HG03159 (cell line): ENCODE measurements around the gene RAP1GAP2.
"Not testable (repeated sequence)": the region's sequence is repeated elsewhere in the genome, so short reads cannot be mapped to it uniquely, and the experiment has no call there.

Experiments used
- ATAC-seq: cut with Tn5 transposase; IDR thresholded peaks from one replicate; pipeline ENCODE4 v1.9.1; 2021; ENCODE audit warnings: mild to moderate bottlenecking, moderate library complexity; ENCODE audit not compliant: unreplicated experiment

Gene RAP1GAP2

DNA sequence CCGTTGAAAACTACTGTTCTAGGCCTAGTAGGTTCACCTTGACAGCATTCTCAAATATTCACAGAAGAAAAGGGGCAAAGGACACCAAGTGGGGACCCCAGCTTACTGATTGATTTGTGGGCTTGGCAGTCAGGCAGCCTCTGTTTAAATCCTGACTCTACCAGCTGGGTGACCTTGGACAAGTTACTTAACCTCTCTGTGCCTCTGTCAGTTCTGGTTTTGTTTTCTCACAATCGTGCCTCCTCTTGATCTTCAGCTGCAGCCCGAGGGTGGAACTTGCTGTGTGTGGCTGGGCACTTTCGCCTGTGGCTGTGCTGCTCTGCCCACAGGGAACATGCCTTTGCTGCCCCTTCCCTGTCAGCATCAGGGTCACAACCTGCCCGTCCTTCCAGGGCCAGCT lies 17.8 kb downstream of the RAP1GAP2 start:
- ATAC-seq = peak; percentile 29

DNA sequence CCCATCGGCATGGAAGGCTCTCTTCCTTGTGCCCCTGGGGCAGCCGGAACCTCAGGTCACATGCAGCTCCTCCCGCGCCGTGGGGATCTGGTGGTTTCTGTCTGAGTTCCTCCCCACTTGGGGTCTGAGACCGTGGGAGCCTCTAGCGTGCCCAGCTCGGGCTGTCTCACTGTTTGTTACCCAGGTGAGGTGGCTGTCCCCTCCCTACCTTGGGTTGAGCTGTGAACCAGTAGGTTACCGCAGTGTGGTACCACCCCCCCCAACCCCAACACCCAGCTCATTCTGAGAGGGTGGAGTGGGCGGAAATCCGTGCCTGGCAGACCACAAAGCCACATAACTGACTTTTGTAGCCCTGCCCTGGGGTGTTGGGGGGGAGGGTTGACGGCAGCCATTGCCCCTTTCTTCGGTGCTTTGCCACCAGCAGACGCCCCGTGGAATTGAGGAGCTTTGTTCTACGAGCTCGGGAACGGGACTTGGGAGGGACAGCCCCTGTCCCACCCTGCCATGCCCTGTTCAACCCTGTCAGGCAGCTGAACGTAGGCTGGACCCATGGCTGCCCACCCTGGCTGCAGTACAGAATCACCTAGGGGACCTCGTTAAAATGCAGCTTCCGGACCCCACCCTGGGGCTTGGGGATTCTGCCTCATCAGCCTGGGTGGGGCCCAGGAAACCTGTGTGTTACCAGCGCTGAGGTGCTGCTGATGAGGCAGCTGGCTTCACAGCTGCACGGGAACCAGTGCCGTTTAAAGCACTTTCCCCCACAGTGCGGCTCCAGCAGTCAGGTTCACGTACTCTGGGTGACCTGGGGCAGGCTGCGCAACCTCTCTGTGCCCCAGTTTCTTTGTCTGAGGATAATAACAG lies 18.5 kb downstream of the RAP1GAP2 start:
- ATAC-seq = peak; percentile 57

DNA sequence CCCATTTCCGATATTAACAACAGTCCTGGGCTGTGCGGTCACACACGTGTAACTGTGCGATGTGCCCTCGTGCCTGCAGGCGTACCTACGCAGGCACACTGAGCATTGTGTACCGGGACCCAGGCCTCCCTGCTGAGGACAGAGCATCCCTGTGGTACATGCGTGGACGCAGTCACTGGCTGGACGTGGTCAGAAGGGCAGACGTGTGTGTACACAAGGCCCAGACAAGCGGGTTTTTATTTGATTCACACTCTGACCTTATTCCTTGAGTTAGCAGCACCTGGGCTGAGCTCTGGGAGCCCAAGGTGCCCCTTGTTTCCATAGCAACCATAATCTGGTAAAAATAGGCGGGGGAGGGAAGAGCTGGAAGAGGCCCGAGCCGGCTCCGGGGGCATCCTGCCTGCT lies 19.5 kb downstream of the RAP1GAP2 start:
- ATAC-seq = no peak

DNA sequence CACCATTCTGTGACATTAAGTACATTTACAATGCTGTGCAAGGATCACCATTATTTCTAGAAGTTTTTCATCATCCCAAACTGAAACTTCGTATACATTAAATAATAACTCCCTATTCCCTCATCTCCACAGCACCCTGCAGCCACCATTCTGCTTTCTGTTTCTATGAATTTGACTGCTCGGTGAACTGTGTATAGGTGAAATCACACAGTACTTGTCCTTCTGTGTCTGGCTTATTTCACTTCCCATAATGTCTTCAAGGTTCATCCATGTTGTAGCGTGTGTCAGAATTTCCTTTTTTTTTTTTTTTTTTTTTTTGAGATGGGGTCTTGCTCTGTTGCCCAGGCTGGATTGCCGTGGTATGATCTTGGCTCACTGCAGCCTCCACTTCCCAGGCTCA lies 20.4 kb downstream of the RAP1GAP2 start:
- ATAC-seq = no peak

DNA sequence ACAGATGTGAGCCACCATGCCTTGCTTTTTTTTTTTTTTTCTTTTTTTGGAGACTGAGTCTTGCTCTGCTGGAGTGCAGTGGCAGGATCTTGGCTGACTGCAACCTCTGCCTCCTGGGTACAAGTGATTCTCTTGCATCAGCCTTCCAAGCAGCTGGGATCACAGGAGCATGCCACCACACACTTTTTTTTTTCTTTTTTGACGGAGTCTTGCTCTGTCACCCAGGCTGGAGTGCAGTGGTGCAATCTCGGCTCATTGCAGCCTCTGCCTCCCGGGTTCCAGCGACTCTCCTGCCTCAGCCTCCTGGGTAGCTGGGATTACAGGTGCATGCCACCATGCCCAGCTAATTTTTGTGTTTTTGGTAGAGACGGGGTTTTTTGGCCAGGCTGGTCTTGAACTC lies 23.1 kb downstream of the RAP1GAP2 start:
- ATAC-seq = not testable (repeated sequence)

DNA sequence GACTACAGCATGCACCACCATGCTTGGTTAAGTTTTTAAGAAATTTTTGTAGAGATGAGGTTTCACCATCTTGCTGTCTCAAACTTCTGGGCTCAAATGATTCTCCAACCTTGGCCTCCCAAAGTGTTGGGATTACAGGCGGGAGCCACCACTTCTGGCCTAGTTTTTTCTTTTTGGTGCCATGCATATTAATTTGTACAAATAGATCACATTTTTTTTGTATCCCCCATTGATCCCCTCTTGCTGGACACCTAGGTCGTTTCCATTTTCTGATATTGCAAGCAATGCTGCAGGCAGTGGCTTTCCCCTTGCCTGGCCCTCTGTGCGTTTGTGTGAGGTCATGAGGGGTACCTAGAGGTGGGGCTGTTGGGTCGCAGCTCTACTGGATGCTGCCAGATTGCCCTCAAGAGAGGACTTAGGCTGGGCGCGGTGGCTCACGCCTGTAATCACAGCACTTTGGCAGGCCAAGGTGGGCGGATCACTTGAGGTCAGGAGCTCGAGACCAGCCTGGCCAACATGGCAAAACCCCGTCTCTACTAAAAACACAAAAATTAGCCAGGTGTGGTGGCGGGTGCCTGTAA lies 23.8 kb downstream of the RAP1GAP2 start:
- no peak for ATAC-seq

DNA sequence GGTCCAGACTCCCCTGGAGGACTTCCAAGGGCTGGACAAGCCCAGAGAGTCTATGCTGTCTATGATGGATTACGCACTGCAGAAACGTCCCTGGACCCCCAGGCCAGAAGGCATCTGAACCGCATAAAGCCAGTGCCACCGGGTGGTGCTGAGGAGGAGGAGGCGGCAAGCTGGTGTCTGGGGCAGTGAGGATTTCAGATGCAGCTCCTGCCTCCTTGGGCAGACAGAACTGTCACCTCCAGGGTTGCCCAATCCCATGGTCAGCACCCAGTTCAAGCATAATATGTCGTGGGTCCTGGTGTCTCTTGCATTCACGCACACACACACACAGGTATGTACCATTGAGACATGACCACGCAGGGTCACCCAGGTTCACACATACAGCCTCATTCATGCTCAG lies 25.6 kb downstream of the RAP1GAP2 start:
- no peak for ATAC-seq

DNA sequence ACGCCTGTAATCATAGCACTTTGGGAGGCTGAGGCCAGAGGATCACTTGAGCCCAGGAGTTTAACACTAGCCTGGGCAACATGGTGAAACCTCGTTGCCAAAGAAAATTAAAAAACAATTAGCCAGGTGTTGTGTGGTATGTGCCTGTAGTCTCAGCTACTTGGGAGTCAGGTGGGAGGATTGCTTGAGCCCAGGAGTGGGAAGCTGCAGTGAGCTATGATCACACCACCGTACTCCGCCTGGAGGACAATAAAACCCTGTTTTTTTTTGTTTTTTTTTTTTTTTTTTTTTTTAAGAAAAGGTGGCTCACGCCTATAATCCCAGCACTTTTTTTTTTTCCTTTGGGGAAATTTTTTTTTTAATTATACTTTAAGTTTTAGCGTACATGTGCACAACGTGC lies 26.1 kb downstream of the RAP1GAP2 start:
- no peak for ATAC-seq

DNA sequence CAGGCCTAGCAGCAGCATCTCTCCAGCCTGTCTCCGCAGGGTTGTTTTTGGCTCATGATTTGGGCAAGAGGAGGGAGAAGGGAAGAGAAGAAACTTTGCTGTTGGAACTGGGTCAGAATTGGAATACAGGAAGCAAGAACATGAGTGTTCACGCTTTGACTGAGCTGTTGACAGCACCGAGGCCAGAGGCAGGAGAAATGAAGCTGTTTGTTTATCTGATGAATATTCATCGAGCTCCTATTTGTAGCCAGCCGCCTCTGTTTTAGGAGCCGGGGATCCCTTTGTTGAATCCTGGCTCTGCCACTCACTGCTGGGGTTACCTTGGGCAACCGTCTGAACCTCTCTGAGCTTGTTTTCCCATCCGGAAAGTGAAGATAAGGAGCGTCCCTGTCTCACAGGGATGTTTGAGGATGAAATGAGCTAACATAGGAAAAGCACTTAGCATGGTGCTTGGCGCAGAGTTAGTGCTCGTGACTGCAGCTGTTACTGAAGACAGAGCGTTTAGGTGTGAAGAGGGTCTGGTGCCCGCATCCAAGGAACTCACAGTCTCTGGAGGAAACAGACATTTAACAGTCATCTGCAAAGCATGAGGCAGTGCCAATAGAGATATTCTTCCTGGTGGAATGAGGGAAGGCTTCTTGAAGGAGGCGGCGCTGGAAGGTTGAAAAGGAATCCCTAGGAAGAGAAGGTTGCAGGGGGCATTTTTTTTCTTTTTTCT lies 29.2 kb downstream of the RAP1GAP2 start:
- no peak for ATAC-seq

DNA sequence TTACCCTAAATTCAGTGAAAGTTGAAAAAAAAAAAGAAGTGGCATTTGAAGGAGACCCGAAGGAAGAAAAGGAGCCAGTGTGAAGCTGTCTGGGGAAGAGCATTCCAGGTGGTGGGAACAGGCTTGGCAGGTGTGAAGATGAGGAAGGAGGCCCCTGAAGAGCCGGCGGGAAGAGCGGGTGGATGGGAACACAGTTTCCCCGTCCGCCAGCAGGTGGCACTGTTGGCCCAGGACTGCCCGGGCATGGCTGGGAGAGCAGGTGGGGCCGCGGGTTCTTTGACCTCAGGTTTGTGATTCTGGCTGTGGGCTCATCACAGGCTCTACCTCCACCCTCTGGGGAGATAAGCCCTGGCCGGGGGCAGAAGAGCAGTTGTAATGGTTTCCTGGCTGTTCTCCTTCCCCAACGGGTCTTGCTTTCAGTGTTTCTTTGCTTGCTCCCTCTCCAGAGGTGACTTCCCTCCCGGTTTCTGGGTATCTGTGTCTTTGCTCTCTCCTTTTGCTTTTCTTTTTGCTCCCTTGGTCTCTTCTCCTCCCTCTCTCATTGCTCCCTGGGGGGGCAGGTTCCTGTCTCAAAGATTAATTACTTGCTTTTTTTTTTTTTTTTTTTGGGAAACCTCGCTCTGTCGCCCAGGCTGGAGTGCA lies 32.3 kb downstream of the RAP1GAP2 start:
- ATAC-seq = peak; percentile 57

DNA sequence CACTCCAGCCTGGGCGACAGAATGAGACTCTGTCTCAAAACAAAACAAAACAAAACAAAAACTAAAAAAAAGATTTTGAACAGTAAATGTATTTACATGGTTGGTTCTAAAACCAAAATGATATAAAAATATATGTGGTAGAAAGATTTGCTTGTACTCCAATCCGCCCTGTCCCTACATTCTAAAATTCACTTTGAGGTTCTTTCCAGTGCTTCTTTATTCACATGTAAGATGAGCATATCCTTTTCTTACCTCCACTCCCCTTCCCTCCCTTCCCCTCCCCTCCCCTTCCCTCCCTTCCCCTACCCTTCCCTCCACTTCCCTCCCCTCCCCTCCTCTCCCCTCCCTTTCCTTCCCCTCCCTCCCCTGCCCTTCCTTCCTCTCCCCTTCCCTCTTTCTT lies 34.4 kb downstream of the RAP1GAP2 start:
- ATAC-seq = no peak

DNA sequence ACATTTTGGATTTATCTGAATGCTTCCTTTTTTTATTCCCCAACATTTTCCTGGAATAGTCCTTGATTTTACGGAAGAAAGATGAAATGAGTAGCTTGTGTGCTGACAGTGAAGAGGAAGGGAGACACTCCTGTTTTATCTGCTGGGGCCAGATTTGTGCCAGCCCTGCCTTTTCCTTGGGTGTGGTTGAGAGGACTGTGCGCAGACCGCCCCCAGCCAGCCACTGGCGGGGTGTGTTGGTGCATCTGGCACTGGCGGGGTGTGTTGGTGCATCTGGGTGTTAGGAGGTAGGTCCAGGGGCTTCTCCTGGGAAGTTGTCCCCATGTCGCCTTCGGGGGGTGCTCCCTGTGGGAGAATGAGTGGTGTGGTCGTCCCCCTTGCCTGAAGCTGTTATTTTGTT lies 39.5 kb downstream of the RAP1GAP2 start:
- no peak for ATAC-seq

DNA sequence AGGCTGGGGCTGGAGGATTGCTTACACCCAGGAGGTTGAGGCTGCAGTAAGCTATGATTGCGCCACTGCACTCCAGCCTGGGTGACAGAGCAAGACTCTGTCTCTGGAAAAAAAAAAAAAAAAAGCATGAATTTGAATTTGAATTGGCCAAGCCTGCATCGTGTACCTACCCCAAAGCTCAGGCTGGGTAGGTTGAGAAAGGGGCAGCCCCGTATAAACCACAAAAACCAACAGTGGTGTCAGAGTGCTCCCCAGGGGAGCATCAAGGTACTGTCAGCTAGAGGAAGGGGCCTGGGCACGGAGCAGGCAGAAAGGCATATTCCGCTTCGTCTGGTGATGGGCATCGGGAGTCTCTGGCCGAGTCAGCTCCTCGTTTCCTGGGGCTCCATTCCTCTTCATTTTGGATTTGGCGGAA lies 40.9 kb downstream of the RAP1GAP2 start:
- peak; percentile 67 for ATAC-seq

DNA sequence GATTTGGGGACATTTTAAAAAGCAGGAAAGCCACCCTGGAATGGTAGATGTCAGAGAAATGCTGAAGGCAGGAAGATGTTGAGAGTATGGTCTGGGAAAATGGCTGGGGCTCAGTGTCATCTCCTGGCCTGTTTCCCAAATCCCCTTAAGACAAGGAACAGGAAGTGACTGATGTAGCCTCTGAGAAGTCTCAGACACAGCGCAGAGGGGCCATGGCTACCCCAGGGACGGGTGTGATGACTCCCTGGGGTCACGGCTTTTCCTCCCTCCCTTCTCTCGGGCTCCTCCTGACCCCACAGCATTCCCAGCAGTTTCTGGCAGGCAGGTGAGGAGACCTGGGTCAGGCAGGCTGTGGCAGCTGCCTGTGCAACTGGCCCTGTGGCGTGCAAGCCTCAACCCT lies 45.4 kb downstream of the RAP1GAP2 start:
- no peak for ATAC-seq

DNA sequence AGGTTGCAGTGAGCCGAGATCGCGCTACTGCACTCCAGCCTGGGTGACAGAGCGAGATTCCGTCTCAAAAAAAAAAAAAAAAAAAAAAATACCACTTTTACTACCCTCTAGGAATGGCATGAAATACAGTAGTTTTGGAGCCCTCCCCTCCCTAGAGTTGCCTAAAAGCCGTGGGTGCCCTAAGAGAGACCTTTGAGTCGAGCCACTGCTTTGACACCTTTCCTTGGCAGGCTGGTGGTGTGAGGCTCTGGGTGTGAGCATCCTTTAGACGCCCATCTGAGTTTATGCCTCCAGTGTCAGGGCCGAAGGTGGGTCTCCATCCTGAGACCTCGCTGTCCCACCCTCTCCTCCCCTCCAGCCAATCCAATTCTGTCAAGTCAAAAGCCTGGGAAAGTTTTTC lies 46.2 kb downstream of the RAP1GAP2 start:
- no peak for ATAC-seq

DNA sequence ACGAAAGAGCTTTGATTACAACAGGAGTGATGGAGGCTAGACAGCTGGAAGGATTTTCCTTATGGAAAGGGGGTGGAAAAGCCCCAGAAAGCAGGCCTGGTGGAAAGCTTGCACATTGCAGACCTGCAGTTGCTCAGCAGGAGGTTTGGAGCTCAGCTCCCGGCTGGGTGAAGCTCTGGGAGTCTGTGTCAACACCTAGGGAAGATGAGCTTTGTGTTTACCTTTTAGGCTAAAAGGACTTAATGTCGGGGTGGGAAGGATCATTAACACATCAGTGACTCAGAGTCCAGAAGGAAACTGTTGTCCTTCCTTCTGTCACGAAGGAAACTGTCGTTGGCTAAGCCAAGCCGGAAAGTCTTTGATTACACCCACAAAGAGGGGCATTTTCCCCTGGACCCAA lies 48.2 kb downstream of the RAP1GAP2 start:
- ATAC-seq = no peak

DNA sequence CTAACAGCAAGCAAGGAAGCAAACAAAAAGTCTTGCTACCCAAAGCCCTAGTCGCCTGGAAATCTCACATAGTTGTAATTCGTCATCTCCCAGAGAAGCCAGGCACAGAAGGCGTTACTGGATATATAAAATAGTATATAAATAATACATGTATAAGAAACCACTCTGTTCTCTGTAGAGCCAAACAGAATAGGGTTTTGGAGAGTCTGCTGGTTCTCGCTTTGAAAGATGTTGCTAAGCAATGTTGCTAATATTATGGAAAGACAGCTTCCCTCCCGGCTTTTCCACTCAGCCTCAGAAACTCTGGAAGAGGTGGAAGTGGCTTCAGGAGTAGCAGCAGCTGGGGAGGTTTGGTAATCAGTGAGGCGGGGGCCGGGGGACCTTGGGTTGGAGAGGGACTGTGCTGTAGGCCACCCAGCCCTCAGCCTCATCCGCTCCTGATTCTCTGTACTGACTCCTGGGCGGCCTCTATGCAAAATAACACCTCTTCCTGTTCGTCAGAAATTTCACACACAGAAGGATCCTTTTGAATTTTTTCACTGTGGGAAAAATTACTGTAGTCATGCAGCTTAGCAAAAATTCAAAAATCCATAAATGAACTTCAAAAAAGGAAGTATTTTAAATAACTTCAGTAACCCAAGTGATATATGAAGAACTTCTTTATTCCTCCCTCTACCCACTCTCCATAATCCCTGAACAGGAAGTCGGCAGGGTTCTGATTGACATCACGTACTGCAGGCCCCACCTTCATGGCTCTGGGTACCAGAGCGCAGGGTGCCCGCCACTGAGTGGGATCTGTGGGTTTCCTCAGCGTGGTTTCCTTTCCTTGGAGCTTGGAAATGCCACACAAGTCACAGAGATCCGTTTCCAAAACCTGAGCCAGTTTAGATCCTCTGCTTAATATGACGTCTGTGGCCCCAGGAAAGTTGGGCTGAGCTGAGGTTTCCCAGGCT lies 51.4 kb downstream of the RAP1GAP2 start:
- ATAC-seq = no peak

DNA sequence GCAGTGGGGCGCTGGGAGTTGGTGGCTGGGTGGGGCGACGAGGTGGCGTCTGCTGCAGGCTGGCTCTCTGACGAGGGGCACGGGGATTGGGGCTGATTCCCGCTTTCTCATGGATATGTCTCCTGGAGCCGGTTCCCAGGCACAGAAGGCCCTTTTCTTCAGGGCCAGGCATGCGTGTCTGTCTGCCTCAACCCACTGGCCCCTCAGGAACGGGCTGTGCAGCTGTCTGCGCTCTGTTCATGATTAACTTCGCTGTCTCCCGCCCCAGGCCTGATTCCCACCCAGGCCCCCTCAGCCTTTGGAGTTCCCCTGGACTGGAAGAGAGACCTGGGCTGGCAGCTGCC lies 53.1 kb downstream of the RAP1GAP2 start:
- ATAC-seq = no peak

DNA sequence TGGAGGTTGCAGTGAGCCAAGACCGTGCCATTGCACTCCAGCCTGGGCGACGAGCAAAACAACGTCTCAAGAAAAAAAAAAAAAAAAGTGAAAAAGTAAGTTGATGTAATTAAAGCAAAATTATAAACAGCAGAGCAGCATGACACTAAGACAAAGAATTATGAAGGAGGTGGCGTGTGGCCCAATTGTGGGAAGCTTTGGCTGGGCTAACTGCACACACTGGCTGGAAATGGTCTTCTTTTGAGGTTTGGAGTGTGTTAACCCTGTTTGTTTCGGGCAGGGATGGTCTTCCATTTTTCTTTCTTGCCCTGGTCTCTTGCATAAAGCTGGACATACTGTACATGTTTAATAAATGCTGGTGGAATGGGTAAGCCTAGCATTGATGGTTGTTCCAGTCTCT lies 54.8 kb downstream of the RAP1GAP2 start:
- ATAC-seq = no peak

DNA sequence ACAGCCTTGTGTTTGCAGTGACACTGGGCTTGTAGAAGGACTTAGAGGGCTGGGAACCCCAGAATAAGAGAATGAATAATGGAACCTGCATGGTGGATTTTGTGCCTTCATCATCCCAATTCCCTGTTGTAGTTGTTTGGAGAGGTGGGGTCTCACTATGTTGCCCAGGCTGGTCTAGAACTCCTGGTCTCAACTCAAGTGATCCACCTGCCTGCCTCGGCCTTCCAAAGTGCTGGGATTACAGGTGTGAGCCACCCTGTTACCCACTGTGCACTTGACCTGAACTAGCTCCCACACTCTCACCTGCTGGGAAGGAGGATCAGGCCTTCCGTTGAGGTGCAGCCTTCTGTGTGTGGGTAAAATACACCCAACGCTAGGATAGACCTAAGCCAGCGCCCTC lies 55.4 kb downstream of the RAP1GAP2 start:
- no peak for ATAC-seq
